HG03442 (cell line): ENCODE measurements around the gene CNTF.

Experiments used
- ATAC-seq: cut with Tn5 transposase; IDR thresholded peaks from one replicate; pipeline ENCODE4 v1.9.1; 2021; ENCODE audit warnings: mild to moderate bottlenecking, moderate library complexity; ENCODE audit not compliant: unreplicated experiment

CNTF gene

DNA sequence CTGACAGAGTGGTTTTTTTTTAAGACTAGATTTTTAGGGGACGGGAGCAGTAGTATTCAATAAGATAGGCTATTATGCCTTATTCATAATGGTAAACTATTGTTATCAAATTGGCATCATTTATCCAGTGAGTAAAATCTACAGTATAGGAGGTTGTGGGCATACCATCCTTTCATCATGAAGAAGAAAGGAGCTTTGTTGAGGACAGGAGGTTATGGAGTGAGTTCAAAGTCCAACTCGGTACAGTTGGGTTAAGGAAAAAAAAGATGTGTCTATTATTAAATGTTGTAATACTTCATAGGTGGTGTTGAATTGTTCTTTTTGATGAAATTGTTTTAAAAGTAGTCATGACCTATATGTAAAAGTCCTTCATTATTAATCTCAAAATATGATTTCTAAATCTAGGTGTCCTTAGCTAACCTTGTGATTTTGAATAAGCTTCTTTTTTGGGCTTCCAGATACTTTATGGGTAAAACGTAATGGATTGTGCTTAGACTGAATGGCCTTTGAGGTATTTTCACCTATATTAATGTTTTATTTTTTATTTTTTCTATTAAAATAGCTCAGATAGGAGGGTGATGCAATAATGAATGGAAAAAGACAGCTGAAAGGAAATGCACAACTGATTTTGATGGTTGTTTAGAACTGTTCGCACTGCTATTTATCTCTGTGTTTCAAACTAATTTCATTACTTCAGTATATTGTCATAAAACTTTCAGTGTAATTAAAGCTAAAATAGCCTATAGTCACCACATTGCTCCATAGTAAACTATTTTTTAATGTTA lies 15.3 kb upstream of the CNTF start:
- ATAC-seq: no peak

DNA sequence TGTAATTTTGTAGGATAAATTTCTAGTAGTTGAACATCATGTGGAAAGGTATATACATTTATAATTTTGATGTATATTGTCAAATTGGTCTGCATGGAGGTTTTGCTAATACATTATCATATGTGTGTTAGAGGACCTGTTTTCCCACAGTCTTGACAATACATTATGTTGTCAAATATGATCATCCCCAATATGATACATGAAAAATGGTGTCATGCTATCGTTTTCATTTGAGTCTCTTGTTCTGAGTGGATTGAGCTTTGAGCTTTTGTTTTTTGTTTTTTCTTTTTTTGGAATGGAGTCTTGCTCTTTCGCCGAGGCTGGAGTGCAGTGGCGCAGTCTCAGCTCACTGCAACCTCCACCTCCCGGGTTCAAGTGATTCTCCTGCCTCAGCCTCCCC lies 14.1 kb upstream of the CNTF start:
- ATAC-seq: no peak

DNA sequence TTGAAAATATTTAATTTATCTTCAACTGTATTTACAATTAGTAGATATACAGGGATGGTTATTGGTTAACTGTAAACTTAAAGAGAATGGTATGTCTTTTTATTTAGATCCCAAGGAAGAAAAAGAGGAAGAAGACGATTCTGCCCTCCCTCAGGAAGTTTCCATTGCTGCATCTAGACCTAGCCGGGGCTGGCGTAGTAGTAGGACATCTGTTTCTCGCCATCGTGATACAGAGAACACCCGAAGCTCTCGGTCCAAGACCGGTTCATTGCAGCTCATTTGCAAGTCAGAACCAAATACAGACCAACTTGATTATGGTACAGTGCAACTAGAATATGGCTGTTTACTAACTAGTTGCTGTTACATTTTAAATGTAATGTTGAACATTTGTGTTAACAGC lies 12.7 kb upstream of the CNTF start:
- no peak for ATAC-seq

DNA sequence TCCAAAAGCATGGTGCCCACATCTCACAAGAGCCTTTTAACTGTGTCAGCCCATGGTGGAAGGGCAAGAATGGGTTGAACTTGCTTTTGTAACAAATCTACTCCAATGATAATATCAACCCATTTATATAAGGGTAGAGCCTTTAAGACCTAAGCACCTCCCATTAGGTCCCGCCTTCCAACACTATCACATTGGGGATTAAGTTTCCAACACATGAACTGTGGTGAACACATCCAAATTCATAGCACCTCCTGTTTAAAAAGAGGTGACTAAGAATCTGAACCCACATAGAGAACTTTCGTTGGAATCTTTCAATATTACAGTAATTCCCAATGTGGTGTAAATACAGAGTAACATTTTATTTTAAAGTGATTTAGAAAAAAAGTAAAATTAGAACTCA lies 9.2 kb upstream of the CNTF start:
- no peak for ATAC-seq

DNA sequence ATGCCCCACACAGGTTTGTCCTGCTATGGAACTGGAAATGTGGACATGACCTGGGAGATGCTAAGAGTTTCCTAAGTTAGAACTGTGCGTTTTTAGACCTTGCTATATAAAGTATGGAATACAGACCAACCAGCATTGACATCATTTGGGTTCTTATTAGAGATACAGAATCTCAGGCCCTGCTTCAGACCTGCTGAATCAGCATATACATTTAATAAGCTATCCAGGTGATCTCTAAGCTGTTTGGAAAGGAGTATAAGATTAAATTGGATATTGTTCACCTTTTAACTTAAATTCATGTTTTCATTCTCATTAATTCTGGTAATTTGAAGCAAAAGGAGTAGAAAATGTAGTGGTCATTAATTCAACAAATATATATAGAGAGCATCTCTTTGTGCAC lies 6.9 kb upstream of the CNTF start:
- ATAC-seq: no peak

DNA sequence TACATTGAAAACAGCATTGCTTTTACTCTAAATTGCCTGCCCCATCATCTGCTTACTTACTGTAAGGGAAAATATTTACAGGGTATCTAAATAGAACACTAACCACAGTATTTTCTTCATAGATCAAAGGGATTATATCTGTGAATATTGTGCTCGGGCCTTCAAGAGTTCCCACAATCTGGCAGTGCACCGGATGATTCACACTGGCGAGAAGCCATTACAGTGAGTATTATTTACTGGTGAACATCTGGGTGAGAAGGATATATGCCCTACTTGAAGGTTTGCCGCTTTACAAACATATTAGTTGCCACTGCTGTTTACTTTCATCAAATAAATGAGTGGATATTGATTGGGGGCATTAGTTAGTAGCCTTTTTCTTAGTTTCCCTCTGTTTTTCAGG lies 5.9 kb upstream of the CNTF start:
- no peak for ATAC-seq

DNA sequence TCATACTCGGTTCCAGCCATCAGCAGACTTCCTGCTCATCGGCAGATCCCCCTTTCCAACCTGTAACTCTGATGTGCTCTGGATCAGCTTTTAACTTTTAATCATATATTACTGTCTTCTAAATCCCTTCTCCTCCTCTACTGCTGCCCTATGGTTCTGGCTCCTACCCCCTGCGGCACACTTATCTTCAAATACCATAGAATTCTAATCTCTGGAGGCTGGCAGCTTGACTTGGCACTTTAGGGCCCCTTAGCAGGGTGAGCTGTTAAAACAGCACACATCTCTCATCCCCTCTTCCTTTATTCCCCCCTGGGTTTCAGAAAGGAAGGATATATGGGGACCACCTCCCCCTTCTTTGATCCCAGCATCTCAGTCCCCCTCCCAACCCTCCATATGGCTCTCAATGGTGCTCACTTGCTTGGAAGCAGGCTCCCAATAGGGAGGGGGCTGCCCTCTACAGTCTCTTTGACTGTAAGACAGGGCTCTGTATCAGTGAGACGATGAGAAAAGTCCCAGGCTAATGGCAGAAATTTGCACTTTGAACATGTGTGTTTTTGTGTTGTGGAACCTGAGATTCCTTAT lies 4.4 kb upstream of the CNTF start:
- ATAC-seq: no peak

DNA sequence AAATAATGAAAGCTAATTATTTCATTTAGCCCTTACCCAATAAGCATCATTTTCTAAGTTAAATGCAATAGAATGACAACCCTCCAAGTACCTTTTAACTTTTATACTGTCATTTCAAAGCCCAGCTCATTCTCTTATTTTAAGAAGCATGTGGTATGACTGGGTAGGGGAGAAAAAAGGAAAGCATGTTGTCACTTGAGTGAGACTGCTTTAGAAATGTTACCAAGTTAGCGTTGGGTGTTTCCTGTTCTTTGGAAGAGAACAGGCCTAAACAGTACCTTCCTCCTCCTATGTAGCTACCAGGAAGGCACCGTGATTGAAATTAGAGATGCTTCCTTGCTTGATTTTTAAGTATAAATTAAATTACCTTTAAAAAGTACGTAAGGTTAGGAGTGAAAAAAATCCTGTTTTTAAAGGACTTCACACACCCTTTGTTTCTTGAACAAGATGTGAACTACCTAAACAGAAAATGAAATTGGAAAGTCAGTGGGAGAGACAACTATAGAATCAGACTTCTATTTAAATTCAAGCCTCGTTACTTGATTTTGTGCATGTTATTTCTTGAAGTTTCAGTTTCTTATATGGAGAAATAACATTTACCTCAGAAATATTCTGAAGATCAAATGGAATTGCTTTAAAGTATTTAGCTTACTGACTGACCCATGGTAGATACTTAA lies 741 bp upstream of the CNTF start:
- ATAC-seq: peak; percentile 65

DNA sequence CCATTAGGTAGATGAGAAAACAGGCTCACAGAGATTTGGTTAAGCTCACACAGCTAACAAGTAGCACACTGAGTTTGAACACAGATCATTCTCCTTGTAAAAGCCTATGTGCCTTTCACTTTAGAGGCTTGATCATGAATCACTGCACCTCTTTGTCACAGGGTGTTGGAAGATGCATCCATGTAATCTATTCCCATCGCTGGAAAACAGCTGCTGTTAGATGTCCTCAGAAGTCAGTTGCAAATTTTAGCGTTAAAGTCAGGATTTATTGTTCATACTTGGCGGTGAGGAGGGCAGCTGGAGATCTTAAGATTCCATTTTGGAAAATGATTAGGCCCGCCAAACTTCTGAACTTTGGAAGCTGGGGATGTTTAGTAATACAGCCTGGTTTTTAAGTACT lies 2.6 kb downstream of the CNTF start:
- ATAC-seq: no peak

DNA sequence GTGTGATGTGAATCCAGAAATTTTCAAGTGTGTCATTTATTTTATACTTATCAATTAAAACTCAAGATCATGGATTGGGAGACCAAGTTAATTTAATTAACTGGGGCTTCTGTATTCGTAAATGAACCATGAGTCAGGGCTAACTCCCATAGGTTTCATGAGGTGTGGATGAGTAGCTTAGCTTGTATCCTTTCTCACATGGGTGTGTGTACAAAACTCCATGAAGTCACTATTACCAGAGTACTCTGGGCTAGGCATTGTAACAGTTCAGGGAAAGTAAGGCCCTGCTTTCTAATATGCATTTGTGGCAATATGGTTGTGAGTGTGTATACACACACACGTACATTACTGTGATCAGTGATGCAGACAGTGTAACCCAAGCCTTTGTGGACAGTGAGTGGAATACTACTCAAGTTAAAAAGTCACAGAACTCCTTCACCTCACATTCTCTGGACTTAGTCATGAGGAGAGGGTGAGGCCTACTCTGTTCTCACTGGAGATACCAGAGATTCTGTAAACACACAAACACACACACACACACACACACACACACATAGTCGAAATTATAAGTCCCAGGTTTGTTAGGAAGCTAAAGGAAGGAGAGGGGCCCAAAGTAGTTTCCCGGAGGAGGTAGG lies 3.5 kb downstream of the CNTF start:
- no peak for ATAC-seq

DNA sequence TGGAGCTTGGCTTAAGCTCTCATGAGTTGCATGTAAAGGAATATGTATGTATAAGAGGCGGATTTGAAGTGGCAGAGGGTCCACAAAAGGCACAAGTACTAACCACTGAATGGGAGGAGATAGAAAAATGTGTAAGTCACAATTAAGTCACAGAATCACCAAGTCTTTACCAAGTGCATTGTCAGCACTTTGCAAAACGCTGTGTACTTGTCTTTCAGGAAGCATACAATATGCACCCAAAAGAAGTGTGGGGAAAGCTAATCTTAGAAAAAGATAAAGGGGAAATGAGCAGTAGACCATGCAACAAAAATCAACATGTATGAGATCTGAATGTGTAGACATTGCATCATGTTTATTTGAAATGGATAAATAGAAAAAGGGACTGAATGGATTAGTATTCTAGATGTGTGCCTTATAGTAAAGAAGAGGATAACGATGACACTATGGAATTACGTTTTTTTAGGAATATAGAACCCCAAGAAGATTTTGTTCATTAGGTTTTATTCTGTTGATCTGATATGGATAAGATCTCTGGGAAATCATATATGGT lies 4.5 kb downstream of the CNTF start:
- ATAC-seq: no peak

DNA sequence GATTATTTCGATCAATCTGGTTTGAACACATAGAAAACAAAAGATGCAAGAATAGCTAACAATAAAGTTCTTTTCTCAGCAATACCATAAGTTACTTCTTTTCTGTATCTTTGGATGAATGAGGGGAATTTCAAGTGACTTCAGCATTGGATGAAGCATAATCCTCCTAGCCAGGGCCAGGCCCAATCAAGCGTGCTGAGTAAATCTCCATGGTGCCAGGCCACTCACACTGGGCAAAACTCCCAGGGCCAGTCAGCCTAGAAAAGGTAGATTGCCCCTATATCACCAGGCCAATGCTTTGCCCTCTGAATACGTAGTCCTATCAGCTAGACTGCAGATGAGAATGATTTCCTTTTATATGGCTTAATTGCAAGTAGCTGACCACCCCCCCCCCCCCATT lies 6.0 kb downstream of the CNTF start:
- no peak for ATAC-seq

DNA sequence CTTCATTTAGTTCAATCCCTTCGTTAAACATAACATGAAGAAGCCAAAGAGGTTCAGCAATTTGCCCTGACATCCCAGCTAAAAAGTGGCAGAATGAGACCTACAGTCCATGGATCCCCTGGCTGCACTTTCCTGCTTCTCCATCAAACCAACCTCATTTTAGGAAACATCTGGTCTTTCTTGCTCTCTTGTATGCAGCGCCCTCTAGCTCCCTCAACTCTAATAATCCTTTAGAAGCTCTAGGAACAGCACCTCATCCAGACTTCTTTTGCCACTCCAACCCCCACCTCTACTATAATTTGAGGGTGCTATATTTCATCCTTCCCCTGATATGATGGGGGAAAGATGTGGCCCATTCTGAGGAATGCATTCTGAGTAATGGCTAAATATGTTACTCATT lies 7.4 kb downstream of the CNTF start:
- no peak for ATAC-seq

DNA sequence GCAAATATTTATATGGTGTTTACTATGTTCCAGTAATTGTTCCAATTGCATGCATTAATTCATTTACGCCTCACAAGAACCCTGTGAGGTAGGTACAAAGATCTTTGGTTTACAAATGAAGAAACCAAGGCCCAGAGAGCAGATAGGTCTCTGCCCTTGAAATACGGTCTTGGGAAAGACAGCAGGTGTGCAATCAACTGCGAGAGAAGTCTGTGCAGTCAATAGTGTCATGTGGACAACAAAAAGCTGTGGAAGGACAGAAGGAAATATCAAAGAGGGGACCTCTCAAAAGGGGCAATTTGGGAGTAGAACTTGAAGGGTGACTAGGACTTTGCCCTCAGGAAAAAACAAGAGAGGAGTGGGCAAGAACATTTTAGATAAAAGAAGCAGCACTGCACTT lies 8.9 kb downstream of the CNTF start:
- no peak for ATAC-seq

DNA sequence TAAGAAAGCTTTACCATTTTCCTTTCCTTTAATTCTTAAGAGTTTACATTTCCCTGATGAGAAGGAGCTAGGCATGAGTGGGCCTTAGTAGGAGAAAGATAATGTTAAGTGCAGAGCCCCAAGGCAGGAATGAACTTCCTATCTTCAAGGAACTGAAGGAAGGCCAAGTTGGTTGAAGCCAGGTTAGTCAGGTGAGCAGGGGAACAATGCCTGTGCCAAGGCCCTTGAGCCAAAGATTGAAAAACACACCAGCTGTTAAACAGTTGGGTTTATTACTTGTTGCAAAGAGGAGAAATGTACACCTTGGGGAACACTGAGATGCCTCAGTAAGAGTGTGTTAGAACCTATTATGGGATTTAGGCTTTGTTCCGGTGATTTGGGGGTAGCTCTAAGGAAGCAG lies 10.0 kb downstream of the CNTF start:
- no peak for ATAC-seq

DNA sequence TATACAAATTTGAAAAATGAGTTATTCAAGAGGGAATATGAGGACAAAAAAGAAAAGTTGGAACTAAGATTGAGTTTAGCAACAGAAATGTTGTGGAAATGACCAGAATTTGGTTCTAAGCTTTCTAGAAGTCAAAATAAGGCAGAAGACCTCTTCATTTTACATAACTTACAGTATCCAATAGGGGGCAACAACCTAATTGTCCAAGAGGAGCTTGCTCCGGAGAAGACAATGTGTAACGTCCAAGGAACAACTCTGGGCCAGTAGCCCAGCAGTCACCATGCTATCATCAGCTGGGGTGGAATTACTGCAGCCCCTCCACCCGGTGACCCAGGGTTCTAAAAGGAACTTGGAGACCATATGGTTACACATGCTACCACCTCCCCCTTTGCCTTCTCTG lies 14.1 kb downstream of the CNTF start:
- no peak for ATAC-seq

DNA sequence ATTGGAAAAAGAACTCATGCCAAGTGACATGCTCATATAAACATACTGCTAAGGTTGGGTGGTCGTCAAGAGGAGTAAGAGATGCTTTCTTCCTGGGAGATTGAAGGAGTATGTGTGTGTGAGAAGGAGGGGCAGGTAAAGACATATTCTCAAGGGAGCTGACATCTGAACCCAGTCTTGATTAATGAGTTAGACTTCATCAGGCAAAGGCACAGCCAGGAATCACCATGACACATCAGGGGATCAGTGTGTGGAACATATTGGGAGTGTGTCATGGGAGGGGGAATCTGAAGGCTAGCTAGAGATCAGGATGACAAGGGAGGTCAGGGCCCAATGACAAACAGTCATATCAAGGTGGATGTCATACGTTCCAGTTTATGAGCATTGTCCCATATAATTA lies 14.9 kb downstream of the CNTF start:
- no peak for ATAC-seq

DNA sequence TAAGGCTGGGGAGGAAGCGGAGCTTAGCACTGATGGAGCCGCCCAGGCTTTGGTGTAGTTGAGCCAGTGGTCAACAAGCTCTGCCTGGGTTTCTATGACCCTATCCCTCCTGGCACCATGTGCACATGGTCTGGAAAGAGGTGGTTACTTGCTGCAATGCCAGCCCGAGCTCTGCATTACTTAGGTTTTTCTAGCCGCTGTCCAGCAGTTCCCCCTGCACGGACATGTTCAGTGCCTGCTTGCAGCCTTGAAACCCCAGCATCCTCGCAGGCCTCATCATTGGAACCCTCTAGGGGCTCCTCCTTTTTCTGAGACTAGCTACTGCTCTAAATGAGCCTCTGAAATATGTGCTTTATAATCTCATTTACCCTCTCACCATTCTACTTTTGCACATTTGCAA lies 16.6 kb downstream of the CNTF start:
- ATAC-seq: no peak

DNA sequence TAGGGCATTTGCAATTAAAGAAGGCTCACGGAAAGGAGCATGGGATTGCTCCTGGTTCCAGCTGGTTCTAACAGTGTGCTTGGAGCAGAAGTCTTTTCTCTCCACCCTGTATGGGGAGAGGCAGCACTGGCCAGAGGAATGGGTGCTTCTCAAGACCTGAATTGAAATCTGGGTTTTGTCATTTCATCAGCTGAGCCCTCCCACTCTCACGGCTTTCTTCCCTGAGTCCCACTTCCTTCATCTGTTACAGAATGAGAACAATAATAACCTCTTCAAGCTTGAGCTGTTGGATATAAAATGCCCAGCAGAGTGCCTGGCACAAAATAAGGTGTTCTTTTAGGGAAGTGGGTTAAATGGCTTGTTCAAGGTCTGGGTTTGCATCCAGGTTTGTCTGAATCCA lies 17.2 kb downstream of the CNTF start:
- ATAC-seq: no peak

DNA sequence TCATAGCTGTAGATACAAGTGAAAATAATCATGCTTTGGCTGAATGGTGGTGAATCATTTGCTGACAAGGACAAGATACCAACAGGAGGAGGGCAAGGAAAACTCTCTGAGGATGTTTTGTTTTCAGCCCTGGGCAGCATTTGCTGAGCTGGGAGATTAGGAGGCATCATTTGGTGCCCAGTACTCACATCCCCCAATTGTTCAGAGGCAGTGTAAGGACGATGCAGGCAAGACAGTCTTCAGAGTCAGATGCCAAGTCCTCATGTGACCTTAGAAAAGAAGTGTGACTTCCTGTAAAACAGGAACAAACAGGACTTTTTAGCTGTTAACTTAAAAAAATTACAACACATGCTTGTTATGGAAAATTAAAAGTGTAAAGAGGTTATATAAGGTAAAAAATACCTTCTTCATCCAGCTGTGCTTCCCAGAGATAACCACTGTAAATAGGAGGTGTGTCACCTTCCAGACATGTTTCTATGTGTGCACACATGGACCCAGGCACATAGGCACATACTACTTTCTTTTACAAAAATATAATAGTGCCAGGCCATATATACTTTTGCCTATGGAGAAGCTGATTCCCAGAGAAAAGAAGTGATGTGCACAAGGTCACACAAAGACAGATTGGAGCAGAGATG lies 18.0 kb downstream of the CNTF start:
- no peak for ATAC-seq

DNA sequence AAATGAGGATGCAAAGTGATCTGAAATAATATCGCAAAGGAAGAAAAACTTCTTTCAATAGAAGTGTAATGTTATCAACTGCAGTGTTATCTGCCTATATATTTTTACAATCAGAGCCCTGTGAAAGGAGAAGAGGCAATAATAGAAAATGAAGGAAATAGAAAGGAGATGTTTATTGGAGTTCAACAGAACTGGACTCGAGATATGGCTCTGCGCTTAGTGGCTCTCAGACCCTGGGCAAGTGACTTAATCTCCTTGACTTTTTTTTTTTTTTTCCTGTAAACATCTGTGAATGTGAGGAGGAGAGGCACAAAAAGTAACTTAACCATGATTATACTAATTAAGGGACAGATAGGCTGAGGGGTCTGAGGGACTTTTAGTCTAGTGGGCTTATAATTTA lies 18.9 kb downstream of the CNTF start:
- no peak for ATAC-seq
